SU-DHL-6 (cell line): ENCODE measurements around the gene SLC24A2.

ENCODE experiments used
- CTCF ChIP-seq: fragments of 200-600 bp; sonication (generic); IDR thresholded peaks from one replicate; pipeline ENCODE4 v1.5.1; 2017; ENCODE audit warnings: antibody characterized with exemption, mild to moderate bottlenecking, low read length, moderate library complexity; ENCODE audit not compliant: insufficient read depth, poor library complexity, severe bottlenecking
- EZH2phosphoT487 ChIP-seq: fragments of 200-600 bp; sonication (generic), shearing (Covaris generic); conservative IDR thresholded peaks from 2 replicates; pipeline ENCODE4 v1.6.1; 2018; ENCODE audit warnings: mild to moderate bottlenecking, antibody characterized with exemption, low read length, moderate library complexity, mixed read lengths

GRCh38 chr9:19800884-19801283 is 12.0 kb upstream of the SLC24A2 start:
- TF ChIP-seq CTCF (no peak), EZH2phosphoT487 (no peak)
